K562 (cell line): Measurements from ENCODE around the gene COL15A1. TPM values are rescaled to one million over a fixed set of nuclear protein-coding genes. Genes with fewer than 3 reads are reported as not detected.

ENCODE experiments used
- BDP1 ChIP-seq: IDR thresholded peaks from 3 replicates; pipeline ENCODE4 v1.6.1; 2011; ENCODE audit not compliant: insufficient read length, insufficient read depth
- CREB5 ChIP-seq: fragments of 250-450 bp; sonication (Bioruptor Pico); IDR thresholded peaks from 2 replicates; pipeline ENCODE4 v1.5.0; 2020; ENCODE audit warnings: mild to moderate bottlenecking
- HNRNPK ChIP-seq: fragments of 200-400 bp; formaldehyde crosslinking; IDR thresholded peaks from one replicate; pipeline ENCODE4 v1.6.1; 2018; ENCODE audit warnings: mild to moderate bottlenecking, low read depth, low read length; ENCODE audit not compliant: poor library complexity, severe bottlenecking
- MAFG ChIP-seq: fragments of 450-650 bp; conservative IDR thresholded peaks from 2 replicates; pipeline ENCODE4 v1.6.1; 2016; ENCODE audit warnings: missing genetic modification characterization, missing compliant biosample characterization
- PHB2 ChIP-seq: fragments of 450-650 bp; IDR thresholded peaks from 2 replicates; pipeline ENCODE4 v1.6.1; 2017; ENCODE audit warnings: low read depth
- POLR3A ChIP-seq: IDR thresholded peaks from 2 replicates; pipeline ENCODE4 v1.6.1; 2011; ENCODE audit warnings: borderline replicate concordance, mild to moderate bottlenecking, moderate library complexity; ENCODE audit not compliant: insufficient read length, insufficient read depth; ENCODE audit errors: extremely low read depth
- RAD21 ChIP-seq, 2 experiments: fragments of 250-450 bp in 1 of 2; fragments of 450-650 bp in 1 of 2; sonication (Bioruptor Pico) in 1 of 2; formaldehyde crosslinking in 1 of 2; IDR thresholded peaks in 1 of 2; conservative IDR thresholded peaks in 1 of 2; 2 replicates each; pipeline versions ENCODE4 v1.4.0 to v1.8.0; 2020 to 2022; ENCODE audit warnings: mild to moderate bottlenecking in 2 of 2, moderate library complexity in 1 of 2
- RFX1 ChIP-seq: fragments of 450-650 bp; IDR thresholded peaks from 2 replicates; pipeline ENCODE4 v1.6.1; 2016; ENCODE audit warnings: mild to moderate bottlenecking, moderate library complexity
- SFPQ ChIP-seq: fragments of 200-400 bp; formaldehyde crosslinking; IDR thresholded peaks from 2 replicates; pipeline ENCODE4 v1.6.1; 2017; ENCODE audit warnings: mild to moderate bottlenecking, low read depth, low read length, moderate library complexity
- SMAD2 ChIP-seq: fragments of 150-350 bp; IDR thresholded peaks from 2 replicates; pipeline ENCODE4 v1.6.1; 2014; ENCODE audit warnings: low read depth, mild to moderate bottlenecking, low read length
- SNRNP70 ChIP-seq: fragments of 200-400 bp; formaldehyde crosslinking; optimal IDR thresholded peaks from 2 replicates; pipeline ENCODE3; 2017; ENCODE audit warnings: low read depth, low read length
- SP1 ChIP-seq: sonication (generic); formaldehyde crosslinking; IDR thresholded peaks from 2 replicates; pipeline ENCODE4 v1.8.1; 2022; ENCODE audit warnings: mild to moderate bottlenecking, missing genetic modification reagents
- TRIM28 ChIP-seq: fragments of 450-650 bp; IDR thresholded peaks from 2 replicates; pipeline ENCODE4 v1.6.1; 2017
- ZNF134 ChIP-seq: fragments of 250-450 bp; sonication (Bioruptor Pico); conservative IDR thresholded peaks from 2 replicates; pipeline ENCODE4 v1.4.0; 2020
- ZNF143 ChIP-seq: sonication (generic); formaldehyde crosslinking; IDR thresholded peaks from 2 replicates; pipeline ENCODE4 v1.9.0; 2022; ENCODE audit warnings: mild to moderate bottlenecking, missing genetic modification reagents
- polyA plus RNA-seq, 8 experiments: library from polyadenylated mRNA; depleted of rRNA in 4 of 8; stranded (reverse) in 5 of 8; unstranded in 3 of 8; fragments of >200 nt; fragmentation: Nextera tagmentation in 2 of 8; fragmentation: Illumina TruSeq in 1 of 8; extraction: Ambion mirVana in 2 of 8; extraction: Trizol in 1 of 8; gene quantifications; 2 replicates each; pipeline versions ENCODE4 v1.2.1 to v1.2.3, GENCODE V29; 2011 to 2014; ENCODE audit warnings: inconsistent platforms in 1 of 8, missing spikeins in 1 of 8
- total RNA-seq, 7 experiments: library from RNA; depleted of rRNA in 6 of 7; stranded (reverse); fragments of >200 nt in 6 of 7; fragmentation: Illumina TruSeq in 2 of 7; extraction: Trizol in 2 of 7; gene quantifications; 2 replicates each; pipeline versions ENCODE4 v1.2.1 to v1.2.3, GENCODE V29; 2011 to 2021; ENCODE audit warnings: low replicate concordance in 1 of 7
- TF ChIP-seq, protein P1 (sequence below): fragments of 200-800 bp; sonication (Bioruptor generic); IDR thresholded peaks from 2 replicates; pipeline ENCODE4 v1.6.1; 2016; ENCODE audit warnings: missing genetic modification characterization, missing compliant biosample characterization
- TF ChIP-seq, protein P2 (sequence below): IDR thresholded peaks from 2 replicates; pipeline ENCODE4 v1.6.1; 2014; ENCODE audit warnings: antibody characterized with exemption

COL15A1 gene
- total and polyA plus RNA-seq, 9 of the 15 experiments (the other 6 are each of a cell fraction or from before 2014, with no cell fraction given), result 0.46 to 5.1 (median 2.6) TPM

- no peak for TF ChIP-seq SFPQ
- no peak for TF ChIP-seq SNRNP70
- peak in 1 of 2 experiments; percentile 32; a peak in 2 of 4 replicates for TF ChIP-seq RAD21 (CRISPR knock-in tag; conservative IDR thresholded peaks at IDR 0.05 in 1 of 2, IDR thresholded peaks at IDR 0.05 in 1 of 2)
- TF ChIP-seq ZNF143 (CRISPR knock-in tag), result no peak
- TF ChIP-seq, protein P1, sequence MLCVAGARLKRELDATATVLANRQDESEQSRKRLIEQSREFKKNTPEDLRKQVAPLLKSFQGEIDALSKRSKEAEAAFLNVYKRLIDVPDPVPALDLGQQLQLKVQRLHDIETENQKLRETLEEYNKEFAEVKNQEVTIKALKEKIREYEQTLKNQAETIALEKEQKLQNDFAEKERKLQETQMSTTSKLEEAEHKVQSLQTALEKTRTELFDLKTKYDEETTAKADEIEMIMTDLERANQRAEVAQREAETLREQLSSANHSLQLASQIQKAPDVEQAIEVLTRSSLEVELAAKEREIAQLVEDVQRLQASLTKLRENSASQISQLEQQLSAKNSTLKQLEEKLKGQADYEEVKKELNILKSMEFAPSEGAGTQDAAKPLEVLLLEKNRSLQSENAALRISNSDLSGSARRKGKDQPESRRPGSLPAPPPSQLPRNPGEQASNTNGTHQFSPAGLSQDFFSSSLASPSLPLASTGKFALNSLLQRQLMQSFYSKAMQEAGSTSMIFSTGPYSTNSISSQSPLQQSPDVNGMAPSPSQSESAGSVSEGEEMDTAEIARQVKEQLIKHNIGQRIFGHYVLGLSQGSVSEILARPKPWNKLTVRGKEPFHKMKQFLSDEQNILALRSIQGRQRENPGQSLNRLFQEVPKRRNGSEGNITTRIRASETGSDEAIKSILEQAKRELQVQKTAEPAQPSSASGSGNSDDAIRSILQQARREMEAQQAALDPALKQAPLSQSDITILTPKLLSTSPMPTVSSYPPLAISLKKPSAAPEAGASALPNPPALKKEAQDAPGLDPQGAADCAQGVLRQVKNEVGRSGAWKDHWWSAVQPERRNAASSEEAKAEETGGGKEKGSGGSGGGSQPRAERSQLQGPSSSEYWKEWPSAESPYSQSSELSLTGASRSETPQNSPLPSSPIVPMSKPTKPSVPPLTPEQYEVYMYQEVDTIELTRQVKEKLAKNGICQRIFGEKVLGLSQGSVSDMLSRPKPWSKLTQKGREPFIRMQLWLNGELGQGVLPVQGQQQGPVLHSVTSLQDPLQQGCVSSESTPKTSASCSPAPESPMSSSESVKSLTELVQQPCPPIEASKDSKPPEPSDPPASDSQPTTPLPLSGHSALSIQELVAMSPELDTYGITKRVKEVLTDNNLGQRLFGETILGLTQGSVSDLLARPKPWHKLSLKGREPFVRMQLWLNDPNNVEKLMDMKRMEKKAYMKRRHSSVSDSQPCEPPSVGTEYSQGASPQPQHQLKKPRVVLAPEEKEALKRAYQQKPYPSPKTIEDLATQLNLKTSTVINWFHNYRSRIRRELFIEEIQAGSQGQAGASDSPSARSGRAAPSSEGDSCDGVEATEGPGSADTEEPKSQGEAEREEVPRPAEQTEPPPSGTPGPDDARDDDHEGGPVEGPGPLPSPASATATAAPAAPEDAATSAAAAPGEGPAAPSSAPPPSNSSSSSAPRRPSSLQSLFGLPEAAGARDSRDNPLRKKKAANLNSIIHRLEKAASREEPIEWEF (CRISPR knock-in tag), result no peak
- no peak for TF ChIP-seq ZNF134 (CRISPR knock-in tag)
- TF ChIP-seq POLR3A, result no peak
- no peak; the same call in 1 of the 2 replicates for TF ChIP-seq SP1 (CRISPR knock-in tag)
- TF ChIP-seq, protein P2, sequence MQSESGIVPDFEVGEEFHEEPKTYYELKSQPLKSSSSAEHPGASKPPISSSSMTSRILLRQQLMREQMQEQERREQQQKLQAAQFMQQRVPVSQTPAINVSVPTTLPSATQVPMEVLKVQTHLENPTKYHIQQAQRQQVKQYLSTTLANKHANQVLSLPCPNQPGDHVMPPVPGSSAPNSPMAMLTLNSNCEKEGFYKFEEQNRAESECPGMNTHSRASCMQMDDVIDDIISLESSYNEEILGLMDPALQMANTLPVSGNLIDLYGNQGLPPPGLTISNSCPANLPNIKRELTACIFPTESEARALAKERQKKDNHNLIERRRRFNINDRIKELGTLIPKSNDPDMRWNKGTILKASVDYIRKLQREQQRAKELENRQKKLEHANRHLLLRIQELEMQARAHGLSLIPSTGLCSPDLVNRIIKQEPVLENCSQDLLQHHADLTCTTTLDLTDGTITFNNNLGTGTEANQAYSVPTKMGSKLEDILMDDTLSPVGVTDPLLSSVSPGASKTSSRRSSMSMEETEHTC, result no peak
- no peak for TF ChIP-seq PHB2
- no peak for TF ChIP-seq RFX1
- TF ChIP-seq HNRNPK, result no peak
- no peak for TF ChIP-seq SMAD2
- no peak for TF ChIP-seq MAFG (tag)
- no peak for TF ChIP-seq TRIM28
- TF ChIP-seq BDP1, result no peak
- no peak for TF ChIP-seq CREB5 (CRISPR knock-in tag)
Measured at GRCh38 chr9:99057665-99058625, 114.2 kb downstream of the COL15A1 start (continued).
